HEK293 (cell line): ENCODE measurements around the gene NFATC1.

Source experiments
- CTCF ChIA-PET: fragments of 350-600 bp; formaldehyde crosslinking; extraction: SDS; loops from one replicate; lab custom pipeline; 2021; ENCODE audit warnings: antibody characterized with exemption; lab: Yijun Ruan, JAX
- POLR2A ChIA-PET: fragments of 300-600 bp; formaldehyde crosslinking; extraction: SDS; loops from one replicate; lab custom pipeline; 2020; ENCODE audit warnings: antibody characterized with exemption, inconsistent platforms; lab: Yijun Ruan, JAX
- H3K27ac ChIP-seq: fragments of 200-500 bp; sonication (Bioruptor generic); 2 replicates; pipeline ENCODE4 v1.5.1; 2014; ENCODE audit warnings: low read depth, low read length, control low read depth, inconsistent platforms; ENCODE audit errors: extremely low read depth
- H3K36me3 ChIP-seq, 2 experiments: fragments of 200-500 bp in 1 of 2; sonication (Bioruptor generic) in 1 of 2; 1 replicate in 1 of 2; 2 replicates in 1 of 2; pipeline ENCODE4 v1.5.1; 2014 to 2017; ENCODE audit warnings: inconsistent platforms in 2 of 2, low read length in 2 of 2; ENCODE audit not compliant: control insufficient read depth in 2 of 2, insufficient read depth in 1 of 2
- H3K4me1 ChIP-seq: fragments of 200-500 bp; sonication (Bioruptor generic); 2 replicates; pipeline ENCODE4 v1.5.1; 2014; ENCODE audit warnings: mild to moderate bottlenecking, low read length, inconsistent platforms; ENCODE audit not compliant: control insufficient read depth, insufficient read depth
- H3K4me3 ChIP-seq: 2 replicates; pipeline ENCODE4 v1.5.1; 2011; ENCODE audit warnings: low read depth, mild to moderate bottlenecking, control low read depth, low read length, moderate library complexity
- H3K9me3 ChIP-seq: fragments of 200-500 bp; sonication (Bioruptor generic); 2 replicates; pipeline ENCODE4 v1.5.1; 2014; ENCODE audit warnings: low read depth, low read length, inconsistent platforms; ENCODE audit not compliant: control insufficient read depth, insufficient read depth
- GLIS1 ChIP-seq: fragments of 450-650 bp; formaldehyde crosslinking; IDR thresholded peaks from 2 replicates; pipeline ENCODE4 v1.5.1; 2016; ENCODE audit warnings: missing biosample characterization, missing genetic modification characterization
- KLF16 ChIP-seq: fragments of 450-650 bp; formaldehyde crosslinking; IDR thresholded peaks from 2 replicates; pipeline ENCODE4 v1.5.1; 2017; ENCODE audit warnings: missing biosample characterization, missing genetic modification characterization
- YY1 ChIP-seq: fragments of 450-650 bp; formaldehyde crosslinking; IDR thresholded peaks from 2 replicates; pipeline ENCODE4 v1.5.1; 2018; ENCODE audit warnings: missing biosample characterization, missing genetic modification characterization
- YY2 ChIP-seq: fragments of 450-650 bp; formaldehyde crosslinking; IDR thresholded peaks from 2 replicates; pipeline ENCODE4 v1.5.1; 2016; ENCODE audit warnings: missing biosample characterization, missing genetic modification characterization
- ZIC2 ChIP-seq: fragments of 450-650 bp; formaldehyde crosslinking; IDR thresholded peaks from 2 replicates; pipeline ENCODE4 v1.5.1; 2016; ENCODE audit warnings: missing biosample characterization, missing genetic modification characterization
- ZNF133 ChIP-seq: fragments of 450-650 bp; formaldehyde crosslinking; IDR thresholded peaks from 2 replicates; pipeline ENCODE4 v1.5.1; 2016; ENCODE audit warnings: missing biosample characterization, missing genetic modification characterization
- ZNF174 ChIP-seq: fragments of 450-650 bp; formaldehyde crosslinking; IDR thresholded peaks from 2 replicates; pipeline ENCODE4 v1.5.0; 2017; ENCODE audit warnings: missing biosample characterization, mild to moderate bottlenecking, missing genetic modification characterization
- ZNF19 ChIP-seq: fragments of 450-650 bp; formaldehyde crosslinking; IDR thresholded peaks from 2 replicates; pipeline ENCODE4; 2016; ENCODE audit warnings: missing biosample characterization, missing genetic modification characterization, low read depth
- ZNF37A ChIP-seq: fragments of 450-650 bp; IDR thresholded peaks from 2 replicates; pipeline ENCODE4 v1.5.1; 2018; ENCODE audit warnings: missing biosample characterization, missing genetic modification characterization
- ZNF423 ChIP-seq: fragments of 450-650 bp; formaldehyde crosslinking; IDR thresholded peaks from 2 replicates; pipeline ENCODE4 v1.5.1; 2016; ENCODE audit warnings: missing biosample characterization, missing genetic modification characterization
- ZNF549 ChIP-seq: fragments of 450-650 bp; IDR thresholded peaks from 2 replicates; pipeline ENCODE4 v1.5.1; 2018; ENCODE audit warnings: missing biosample characterization, missing genetic modification characterization, mild to moderate bottlenecking, inconsistent platforms, moderate library complexity
- ZNF624 ChIP-seq: fragments of 450-650 bp; formaldehyde crosslinking; IDR thresholded peaks from 2 replicates; pipeline ENCODE4 v1.5.1; 2017; ENCODE audit warnings: missing biosample characterization, missing genetic modification characterization
- ZNF792 ChIP-seq: fragments of 450-650 bp; formaldehyde crosslinking; IDR thresholded peaks from 2 replicates; pipeline ENCODE4 v1.5.1; 2016; ENCODE audit warnings: missing biosample characterization, missing genetic modification characterization
- ZSCAN30 ChIP-seq: fragments of 450-650 bp; IDR thresholded peaks from 2 replicates; pipeline ENCODE4 v1.5.1; 2018; ENCODE audit warnings: missing biosample characterization, mild to moderate bottlenecking, missing genetic modification characterization, moderate library complexity
- TF ChIP-seq, protein P1 (sequence below): fragments of 450-650 bp; formaldehyde crosslinking; IDR thresholded peaks from 2 replicates; pipeline ENCODE4 v1.5.1; 2016; ENCODE audit warnings: missing biosample characterization, missing genetic modification characterization
- TF ChIP-seq, protein P2 (sequence below): fragments of 450-650 bp; formaldehyde crosslinking; conservative IDR thresholded peaks from 2 replicates; pipeline ENCODE4 v1.5.1; 2016; ENCODE audit warnings: low read depth, missing biosample characterization, missing genetic modification characterization
- TF ChIP-seq, protein P3 (sequence below): fragments of 450-650 bp; formaldehyde crosslinking; IDR thresholded peaks from 2 replicates; pipeline ENCODE4 v1.5.1; 2016; ENCODE audit warnings: missing biosample characterization, missing genetic modification characterization
- TF ChIP-seq, protein P4 (sequence below): fragments of 450-650 bp; IDR thresholded peaks from 2 replicates; pipeline ENCODE4 v1.5.1; 2018; ENCODE audit warnings: missing biosample characterization, missing genetic modification characterization
- TF ChIP-seq, protein P5 (sequence below): fragments of 450-650 bp; IDR thresholded peaks from 2 replicates; pipeline ENCODE4 v1.5.1; 2018; ENCODE audit warnings: missing biosample characterization, mild to moderate bottlenecking, missing genetic modification characterization

The NFATC1 gene

DNA sequence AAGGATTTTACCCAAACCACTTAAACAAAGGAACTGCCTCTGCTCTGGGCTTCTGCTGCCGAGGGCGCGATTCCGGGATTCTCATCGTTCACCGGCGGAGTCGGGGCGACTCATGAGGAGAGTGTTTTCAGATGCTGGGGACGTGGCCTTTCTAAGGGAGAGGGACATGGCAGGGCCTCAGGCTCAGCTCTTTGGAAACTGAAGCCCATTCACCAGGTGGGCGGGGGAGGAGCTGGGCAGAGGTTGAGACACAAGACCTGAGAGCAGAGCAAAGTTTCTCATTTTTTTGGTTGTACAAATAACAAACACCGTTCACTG lies 29.8 kb downstream of the NFATC1 start (continued):
- TF ChIP-seq, protein P1, sequence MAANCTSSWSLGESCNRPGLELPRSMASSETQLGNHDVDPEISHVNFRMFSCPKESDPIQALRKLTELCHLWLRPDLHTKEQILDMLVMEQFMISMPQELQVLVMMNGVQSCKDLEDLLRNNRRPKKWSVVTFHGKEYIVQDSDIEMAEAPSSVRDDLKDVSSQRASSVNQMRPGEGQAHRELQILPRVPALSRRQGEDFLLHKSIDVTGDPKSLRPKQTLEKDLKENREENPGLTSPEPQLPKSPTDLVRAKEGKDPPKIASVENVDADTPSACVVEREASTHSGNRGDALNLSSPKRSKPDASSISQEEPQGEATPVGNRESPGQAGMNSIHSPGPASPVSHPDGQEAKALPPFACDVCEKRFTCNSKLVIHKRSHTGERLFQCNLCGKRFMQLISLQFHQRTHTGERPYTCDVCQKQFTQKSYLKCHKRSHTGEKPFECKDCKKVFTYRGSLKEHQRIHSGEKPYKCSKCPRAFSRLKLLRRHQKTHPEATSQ (tag by site-specific recombination), result no peak
- no peak for TF ChIP-seq ZSCAN30 (tag by site-specific recombination)
- no peak for TF ChIP-seq KLF16 (tag by site-specific recombination)
- TF ChIP-seq ZNF792, result no peak

DNA sequence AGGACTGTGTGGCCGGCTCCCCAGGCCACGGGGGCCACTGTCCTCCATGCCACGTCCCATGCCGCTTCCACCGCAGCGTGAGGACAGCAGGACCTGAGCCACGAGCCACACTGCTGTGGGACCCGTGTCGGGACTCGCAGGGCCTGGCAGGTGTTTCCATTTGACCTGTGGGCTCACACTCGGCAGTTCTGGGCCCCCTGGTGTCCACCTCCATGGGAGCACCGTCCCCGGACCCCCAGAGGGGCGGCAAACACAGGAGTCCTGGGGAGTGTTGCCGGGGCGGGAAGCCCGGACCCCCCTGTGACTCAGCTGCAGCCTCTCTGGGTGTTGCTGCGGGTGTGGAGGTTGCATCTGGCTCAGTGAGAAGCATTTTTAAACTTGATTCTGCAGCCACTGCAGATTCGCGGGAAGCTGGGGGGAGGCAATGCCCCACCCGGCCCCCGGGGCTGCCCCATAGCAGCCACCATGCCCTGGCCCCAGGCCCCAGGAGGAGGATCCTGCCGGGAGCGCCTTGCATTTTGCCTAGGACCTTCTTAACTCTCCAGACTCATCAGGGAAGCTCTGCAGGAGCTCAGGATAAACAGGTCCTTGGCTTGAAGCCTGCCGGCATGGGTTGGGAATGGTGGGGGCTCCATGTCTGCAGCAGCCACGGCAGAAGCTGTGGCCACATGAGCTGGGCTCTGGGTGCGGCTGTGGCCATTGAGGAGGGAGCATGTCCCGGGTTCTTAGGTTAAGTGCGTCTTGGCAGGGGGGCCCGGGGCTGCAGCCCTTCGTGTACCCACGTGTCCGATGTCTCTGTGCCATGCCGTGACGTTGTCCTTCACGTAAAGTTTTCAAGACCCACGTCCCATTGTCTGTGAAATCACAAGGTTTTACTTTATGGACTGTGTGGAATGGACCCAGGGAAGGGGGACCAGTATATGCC lies 30.9 kb downstream of the NFATC1 start:
- no peaks in the 10 kb centered on the region for H3K4me1 ChIP-seq
- no peak for TF ChIP-seq ZNF19 (tag by site-specific recombination)
- TF ChIP-seq ZIC2 (tag by site-specific recombination), result peak; percentile 68
- no peak for TF ChIP-seq ZNF624 (tag by site-specific recombination)
- no peak for TF ChIP-seq ZNF549 (tag by site-specific recombination)
- TF ChIP-seq ZNF133 (tag by site-specific recombination), result no peak
- TF ChIP-seq GLIS1 (tag by site-specific recombination), result peak; percentile 61
- TF ChIP-seq ZNF174 (tag by site-specific recombination), result no peak
- H3K36me3 ChIP-seq, result peaks cover 4% of the 10 kb centered on the region in 2 experiments; a peak in 2 of 3 replicates
- POLR2A ChIA-PET, result interaction anchor here (1.4 kb wide), 1 partner anchor 31 kb away, joined by 5 read pairs; the partner anchor contains the start of gene NFATC1
- H3K9me3 ChIP-seq, result no peaks in the 10 kb centered on the region
- H3K4me3 ChIP-seq, result no peak overlapping the region
- CTCF ChIA-PET, result no interaction called here
- H3K27ac ChIP-seq, result no peak overlapping the region

DNA sequence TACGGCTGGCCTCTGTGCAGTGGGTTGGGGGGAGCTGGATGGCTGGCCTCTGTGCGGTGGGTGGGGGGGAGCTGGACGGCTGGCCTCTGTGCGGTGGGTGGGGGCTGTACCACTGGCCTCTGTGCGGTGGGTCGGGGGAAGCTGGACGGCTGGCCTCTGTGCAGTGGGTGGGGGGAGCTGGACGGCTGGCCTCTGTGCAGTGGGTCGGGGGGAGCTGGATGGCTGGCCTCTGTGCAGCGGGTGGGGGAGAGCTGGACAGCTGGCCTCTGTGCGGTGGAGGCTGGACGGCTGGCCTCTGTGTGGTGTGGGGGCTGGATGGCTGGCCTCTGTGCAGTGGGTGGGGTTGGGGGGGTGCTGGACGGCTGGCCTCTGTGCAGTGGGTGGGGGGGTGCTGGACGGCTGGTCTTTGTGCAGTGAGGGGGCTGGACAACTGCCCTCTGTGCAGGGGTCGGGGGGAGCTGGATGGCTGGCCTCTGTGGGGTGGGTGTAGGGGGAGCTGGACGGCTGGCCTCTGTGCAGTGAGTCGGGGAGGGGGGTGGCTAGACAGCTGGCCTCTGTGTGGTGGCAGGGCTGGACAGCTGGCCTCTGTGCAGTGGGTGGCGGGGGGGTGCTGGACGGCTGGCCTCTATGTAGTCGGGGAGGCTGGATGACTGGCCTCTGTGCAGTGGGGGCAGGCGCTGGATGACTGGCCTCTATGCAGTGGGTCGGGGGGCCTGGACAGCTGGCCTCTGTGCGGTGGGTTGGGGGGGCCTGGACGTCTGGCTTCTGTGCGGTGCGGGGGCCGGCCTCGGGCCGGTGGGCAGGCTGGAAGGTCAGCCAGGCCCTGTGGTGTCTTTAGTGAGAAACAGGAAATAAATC lies 31.9 kb downstream of the NFATC1 start:
- Histone ChIP-seq H3K4me1 (no peaks in the 10 kb centered on the region), H3K4me3 (no peak overlapping the region), H3K27ac (no peak overlapping the region), H3K9me3 (no peaks in the 10 kb centered on the region), H3K36me3 (peaks cover 0 to 4% of the 10 kb centered on the region in 2 experiments; a peak in 1 of 3 replicates)
- CTCF ChIA-PET, result no interaction called here
- POLR2A ChIA-PET, result interaction anchor here (1.4 kb wide), 1 partner anchor 32 kb away, joined by 5 read pairs; the partner anchor contains the start of gene NFATC1
- TF ChIP-seq YY1 (tag by site-specific recombination), result no peak
- TF ChIP-seq ZNF37A (tag by site-specific recombination), result no peak
- TF ChIP-seq, protein P2, sequence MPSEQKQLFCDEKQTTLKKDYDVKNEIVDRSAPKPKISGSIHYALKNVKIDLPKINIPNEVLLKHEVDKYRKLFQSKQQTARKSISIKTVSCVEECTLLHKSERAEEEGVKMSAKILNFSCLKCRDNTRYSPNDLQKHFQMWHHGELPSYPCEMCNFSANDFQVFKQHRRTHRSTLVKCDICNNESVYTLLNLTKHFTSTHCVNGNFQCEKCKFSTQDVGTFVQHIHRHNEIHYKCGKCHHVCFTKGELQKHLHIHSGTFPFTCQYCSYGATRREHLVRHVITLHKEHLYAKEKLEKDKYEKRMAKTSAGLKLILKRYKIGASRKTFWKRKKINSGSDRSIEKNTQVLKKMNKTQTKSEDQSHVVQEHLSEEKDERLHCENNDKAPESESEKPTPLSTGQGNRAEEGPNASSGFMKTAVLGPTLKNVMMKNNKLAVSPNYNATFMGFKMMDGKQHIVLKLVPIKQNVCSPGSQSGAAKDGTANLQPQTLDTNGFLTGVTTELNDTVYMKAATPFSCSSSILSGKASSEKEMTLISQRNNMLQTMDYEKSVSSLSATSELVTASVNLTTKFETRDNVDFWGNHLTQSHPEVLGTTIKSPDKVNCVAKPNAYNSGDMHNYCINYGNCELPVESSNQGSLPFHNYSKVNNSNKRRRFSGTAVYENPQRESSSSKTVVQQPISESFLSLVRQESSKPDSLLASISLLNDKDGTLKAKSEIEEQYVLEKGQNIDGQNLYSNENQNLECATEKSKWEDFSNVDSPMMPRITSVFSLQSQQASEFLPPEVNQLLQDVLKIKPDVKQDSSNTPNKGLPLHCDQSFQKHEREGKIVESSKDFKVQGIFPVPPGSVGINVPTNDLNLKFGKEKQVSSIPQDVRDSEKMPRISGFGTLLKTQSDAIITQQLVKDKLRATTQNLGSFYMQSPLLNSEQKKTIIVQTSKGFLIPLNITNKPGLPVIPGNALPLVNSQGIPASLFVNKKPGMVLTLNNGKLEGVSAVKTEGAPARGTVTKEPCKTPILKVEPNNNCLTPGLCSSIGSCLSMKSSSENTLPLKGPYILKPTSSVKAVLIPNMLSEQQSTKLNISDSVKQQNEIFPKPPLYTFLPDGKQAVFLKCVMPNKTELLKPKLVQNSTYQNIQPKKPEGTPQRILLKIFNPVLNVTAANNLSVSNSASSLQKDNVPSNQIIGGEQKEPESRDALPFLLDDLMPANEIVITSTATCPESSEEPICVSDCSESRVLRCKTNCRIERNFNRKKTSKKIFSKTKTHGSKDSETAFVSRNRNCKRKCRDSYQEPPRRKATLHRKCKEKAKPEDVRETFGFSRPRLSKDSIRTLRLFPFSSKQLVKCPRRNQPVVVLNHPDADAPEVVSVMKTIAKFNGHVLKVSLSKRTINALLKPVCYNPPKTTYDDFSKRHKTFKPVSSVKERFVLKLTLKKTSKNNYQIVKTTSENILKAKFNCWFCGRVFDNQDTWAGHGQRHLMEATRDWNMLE, result no peak
- TF ChIP-seq ZNF423 (tag by site-specific recombination), result no peak
- TF ChIP-seq GLIS1 (tag by site-specific recombination), result no peak
- TF ChIP-seq YY2 (tag by site-specific recombination), result no peak
- TF ChIP-seq, protein P3, sequence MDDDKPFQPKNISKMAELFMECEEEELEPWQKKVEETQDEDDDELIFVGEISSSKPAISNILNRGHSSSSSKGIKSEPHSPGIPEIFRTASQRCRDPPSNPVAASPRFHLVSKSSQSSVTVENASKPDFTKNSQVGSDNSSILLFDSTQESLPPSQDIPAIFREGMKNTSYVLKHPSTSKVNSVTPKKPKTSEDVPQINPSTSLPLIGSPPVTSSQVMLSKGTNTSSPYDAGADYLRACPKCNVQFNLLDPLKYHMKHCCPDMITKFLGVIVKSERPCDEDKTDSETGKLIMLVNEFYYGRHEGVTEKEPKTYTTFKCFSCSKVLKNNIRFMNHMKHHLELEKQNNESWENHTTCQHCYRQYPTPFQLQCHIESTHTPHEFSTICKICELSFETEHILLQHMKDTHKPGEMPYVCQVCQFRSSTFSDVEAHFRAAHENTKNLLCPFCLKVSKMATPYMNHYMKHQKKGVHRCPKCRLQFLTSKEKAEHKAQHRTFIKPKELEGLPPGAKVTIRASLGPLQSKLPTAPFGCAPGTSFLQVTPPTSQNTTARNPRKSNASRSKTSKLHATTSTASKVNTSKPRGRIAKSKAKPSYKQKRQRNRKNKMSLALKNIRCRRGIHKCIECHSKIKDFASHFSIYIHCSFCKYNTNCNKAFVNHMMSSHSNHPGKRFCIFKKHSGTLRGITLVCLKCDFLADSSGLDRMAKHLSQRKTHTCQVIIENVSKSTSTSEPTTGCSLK (tag by site-specific recombination), result no peak
- TF ChIP-seq, protein P4, sequence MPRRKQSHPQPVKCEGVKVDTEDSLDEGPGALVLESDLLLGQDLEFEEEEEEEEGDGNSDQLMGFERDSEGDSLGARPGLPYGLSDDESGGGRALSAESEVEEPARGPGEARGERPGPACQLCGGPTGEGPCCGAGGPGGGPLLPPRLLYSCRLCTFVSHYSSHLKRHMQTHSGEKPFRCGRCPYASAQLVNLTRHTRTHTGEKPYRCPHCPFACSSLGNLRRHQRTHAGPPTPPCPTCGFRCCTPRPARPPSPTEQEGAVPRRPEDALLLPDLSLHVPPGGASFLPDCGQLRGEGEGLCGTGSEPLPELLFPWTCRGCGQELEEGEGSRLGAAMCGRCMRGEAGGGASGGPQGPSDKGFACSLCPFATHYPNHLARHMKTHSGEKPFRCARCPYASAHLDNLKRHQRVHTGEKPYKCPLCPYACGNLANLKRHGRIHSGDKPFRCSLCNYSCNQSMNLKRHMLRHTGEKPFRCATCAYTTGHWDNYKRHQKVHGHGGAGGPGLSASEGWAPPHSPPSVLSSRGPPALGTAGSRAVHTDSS, result no peak
- TF ChIP-seq, protein P5, sequence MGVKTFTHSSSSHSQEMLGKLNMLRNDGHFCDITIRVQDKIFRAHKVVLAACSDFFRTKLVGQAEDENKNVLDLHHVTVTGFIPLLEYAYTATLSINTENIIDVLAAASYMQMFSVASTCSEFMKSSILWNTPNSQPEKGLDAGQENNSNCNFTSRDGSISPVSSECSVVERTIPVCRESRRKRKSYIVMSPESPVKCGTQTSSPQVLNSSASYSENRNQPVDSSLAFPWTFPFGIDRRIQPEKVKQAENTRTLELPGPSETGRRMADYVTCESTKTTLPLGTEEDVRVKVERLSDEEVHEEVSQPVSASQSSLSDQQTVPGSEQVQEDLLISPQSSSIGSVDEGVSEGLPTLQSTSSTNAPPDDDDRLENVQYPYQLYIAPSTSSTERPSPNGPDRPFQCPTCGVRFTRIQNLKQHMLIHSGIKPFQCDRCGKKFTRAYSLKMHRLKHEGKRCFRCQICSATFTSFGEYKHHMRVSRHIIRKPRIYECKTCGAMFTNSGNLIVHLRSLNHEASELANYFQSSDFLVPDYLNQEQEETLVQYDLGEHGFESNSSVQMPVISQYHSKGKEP, result no peak
